ENCODE data around the gene UBAC2. TPM values are rescaled to one million over a fixed set of nuclear protein-coding genes. Genes with fewer than 3 reads are reported as not detected.

Gene UBAC2
- total and polyA plus RNA-seq, 2 of the 8 experiments (the other 6 are each of a cell fraction or from before 2014, with no cell fraction given), result 75.9 to 76.9 TPM

- TF ChIP-seq SP2 (IDR thresholded peaks at IDR 0.05; ENCODE audit: low read length) (no peak), KDM1A (IDR thresholded peaks at IDR 0.05; ENCODE audit: borderline replicate concordance, low read length) (no peak), GTF2F1 (IDR thresholded peaks at IDR 0.05; ENCODE audit: borderline replicate concordance, low read depth, low read length) (no peak), NANOG (IDR thresholded peaks at IDR 0.05; ENCODE audit: insufficient read depth, low read depth, low read length, poor library complexity, severe bottlenecking) (no peak), BACH1 (IDR thresholded peaks at IDR 0.05; ENCODE audit: low read length) (no peak)
Measured at GRCh38 chr13:99301913-99302636, 101.4 kb downstream of the UBAC2 start (continued).
